MM.1S (cell line): ENCODE data around the gene GABRR1.

Experiments
- DNase-seq: peaks from one replicate; pipeline ENCODE4 v3.0.0-alpha.2; 2015
- H2AFZ ChIP-seq: fragments of 300-600 bp; sonication (generic); 2 replicates; pipeline ENCODE4 v1.6.0; 2016; ENCODE audit warnings: antibody characterized with exemption, low read length
- H3F3A ChIP-seq: fragments of 300-600 bp; sonication (generic); 2 replicates; pipeline ENCODE4 v1.6.1; 2016; ENCODE audit warnings: mild to moderate bottlenecking, antibody characterized with exemption, low read length, moderate library complexity, mixed read lengths; ENCODE audit not compliant: insufficient read depth
- H3K27ac ChIP-seq: fragments of 300-600 bp; sonication (generic); 2 replicates; pipeline ENCODE4 v1.5.1; 2016; ENCODE audit warnings: mild to moderate bottlenecking, low read length
- H3K27me3 ChIP-seq: fragments of 300-600 bp; sonication (generic); replicated peaks from 2 replicates; pipeline ENCODE4 v1.6.0; 2016; ENCODE audit warnings: low read length; ENCODE audit not compliant: insufficient read depth
- H3K36me3 ChIP-seq: fragments of 300-600 bp; sonication (generic); replicated peaks from 2 replicates; pipeline ENCODE4 v1.6.1; 2016; ENCODE audit warnings: mild to moderate bottlenecking, low read length, mixed read lengths; ENCODE audit not compliant: insufficient read depth
- H3K4me1 ChIP-seq: fragments of 300-600 bp; sonication (generic); 2 replicates; pipeline ENCODE4 v1.6.1; 2016; ENCODE audit warnings: low read length, mixed read lengths
- H3K4me2 ChIP-seq: fragments of 300-600 bp; sonication (generic); 2 replicates; pipeline ENCODE4 v1.6.0; 2016; ENCODE audit warnings: low read depth, low read length
- H3K4me3 ChIP-seq: fragments of 300-600 bp; sonication (generic); 2 replicates; pipeline ENCODE4 v1.5.1; 2016; ENCODE audit warnings: low read length, mixed read lengths
- H3K79me2 ChIP-seq: fragments of 300-600 bp; sonication (generic); 2 replicates; pipeline ENCODE4 v1.6.1; 2016; ENCODE audit warnings: mixed run types, low read length, mixed read lengths
- H3K9ac ChIP-seq: fragments of 300-600 bp; sonication (generic); 2 replicates; pipeline ENCODE4 v1.6.1; 2016; ENCODE audit warnings: low read length, mixed read lengths
- H3K9me2 ChIP-seq: fragments of 300-600 bp; sonication (generic); replicated peaks from 2 replicates; pipeline ENCODE4 v1.6.1; 2016; ENCODE audit warnings: mild to moderate bottlenecking, low read length, mixed read lengths; ENCODE audit not compliant: insufficient read depth
- H3K9me3 ChIP-seq: fragments of 300-600 bp; sonication (generic); replicated peaks from 2 replicates; pipeline ENCODE4 v1.6.1; 2016; ENCODE audit warnings: mild to moderate bottlenecking, low read length, mixed read lengths; ENCODE audit not compliant: insufficient read depth
- H4K20me1 ChIP-seq: fragments of 300-600 bp; sonication (generic); 2 replicates; pipeline ENCODE4 v1.6.1; 2016; ENCODE audit warnings: mild to moderate bottlenecking, low read length, moderate library complexity, mixed read lengths; ENCODE audit not compliant: insufficient read depth
- EZH2 ChIP-seq: fragments of 300-600 bp; sonication (generic); optimal IDR thresholded peaks from 2 replicates; pipeline ENCODE3; 2017; ENCODE audit warnings: low read depth, mild to moderate bottlenecking, antibody characterized with exemption, low read length, mixed read lengths
- EZH2phosphoT487 ChIP-seq: fragments of 300-600 bp; sonication (generic); IDR thresholded peaks from 2 replicates; pipeline ENCODE4 v1.6.1; 2018; ENCODE audit warnings: antibody characterized with exemption, low read length
- TF ChIP-seq, protein P1 (sequence below): fragments of 300-600 bp; sonication (generic); IDR thresholded peaks from 2 replicates; pipeline ENCODE4 v1.5.1; 2016; ENCODE audit warnings: antibody characterized with exemption, low read length, mixed read lengths

Gene GABRR1

GRCh38 chr6:89260310-89260709 is 43.2 kb upstream of the GABRR1 start:
- no peaks in the 10 kb centered on the region for H3K27me3 ChIP-seq
- no peaks in the 10 kb centered on the region for H4K20me1 ChIP-seq
- no peaks in the 10 kb centered on the region for H3K36me3 ChIP-seq
- H3K79me2 ChIP-seq = no peaks in the 10 kb centered on the region
- H3K4me1 ChIP-seq = 0 out of 2 replicates have a peak, but pooled peaks cover 11% of the 10 kb centered on the region
- TF ChIP-seq, protein P1, sequence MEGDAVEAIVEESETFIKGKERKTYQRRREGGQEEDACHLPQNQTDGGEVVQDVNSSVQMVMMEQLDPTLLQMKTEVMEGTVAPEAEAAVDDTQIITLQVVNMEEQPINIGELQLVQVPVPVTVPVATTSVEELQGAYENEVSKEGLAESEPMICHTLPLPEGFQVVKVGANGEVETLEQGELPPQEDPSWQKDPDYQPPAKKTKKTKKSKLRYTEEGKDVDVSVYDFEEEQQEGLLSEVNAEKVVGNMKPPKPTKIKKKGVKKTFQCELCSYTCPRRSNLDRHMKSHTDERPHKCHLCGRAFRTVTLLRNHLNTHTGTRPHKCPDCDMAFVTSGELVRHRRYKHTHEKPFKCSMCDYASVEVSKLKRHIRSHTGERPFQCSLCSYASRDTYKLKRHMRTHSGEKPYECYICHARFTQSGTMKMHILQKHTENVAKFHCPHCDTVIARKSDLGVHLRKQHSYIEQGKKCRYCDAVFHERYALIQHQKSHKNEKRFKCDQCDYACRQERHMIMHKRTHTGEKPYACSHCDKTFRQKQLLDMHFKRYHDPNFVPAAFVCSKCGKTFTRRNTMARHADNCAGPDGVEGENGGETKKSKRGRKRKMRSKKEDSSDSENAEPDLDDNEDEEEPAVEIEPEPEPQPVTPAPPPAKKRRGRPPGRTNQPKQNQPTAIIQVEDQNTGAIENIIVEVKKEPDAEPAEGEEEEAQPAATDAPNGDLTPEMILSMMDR = no peak
- no peak overlapping the region for H3K9ac ChIP-seq
- no peak overlapping the region for H2AFZ ChIP-seq
- no peaks in the 10 kb centered on the region for H3K9me2 ChIP-seq
- H3K4me3 ChIP-seq = no peak overlapping the region
- no peak for DNase-seq
- H3K27ac ChIP-seq = no peak overlapping the region
- no peak overlapping the region for H3K4me2 ChIP-seq
- no peaks in the 10 kb centered on the region for H3K9me3 ChIP-seq
- H3F3A ChIP-seq = no peaks in the 10 kb centered on the region

GRCh38 chr6:89258912-89259311 is 41.8 kb upstream of the GABRR1 start:
- H3K36me3 ChIP-seq = no peaks in the 10 kb centered on the region
- H3K4me2 ChIP-seq = no peak overlapping the region
- no peaks in the 10 kb centered on the region for H3K27me3 ChIP-seq
- no peak overlapping the region for H3K27ac ChIP-seq
- H3K4me1 ChIP-seq = 0 out of 2 replicates have a peak, but pooled peaks cover 12% of the 10 kb centered on the region
- no peak overlapping the region for H3K9ac ChIP-seq
- H3K9me2 ChIP-seq = no peaks in the 10 kb centered on the region
- no peak overlapping the region for H3K4me3 ChIP-seq
- no peak for DNase-seq
- no peak overlapping the region for H2AFZ ChIP-seq
- no peaks in the 10 kb centered on the region for H3K9me3 ChIP-seq
- H3K79me2 ChIP-seq = no peaks in the 10 kb centered on the region
- H3F3A ChIP-seq = no peaks in the 10 kb centered on the region
- TF ChIP-seq EZH2phosphoT487 (no peak), EZH2 (no peak)
- TF ChIP-seq, protein P1 = no peak
- no peaks in the 10 kb centered on the region for H4K20me1 ChIP-seq

- no peak overlapping the region for H2AFZ ChIP-seq
- H3F3A ChIP-seq = no peaks in the 10 kb centered on the region
- DNase-seq = no peak
- peaks cover 21% of the 10 kb centered on the region for H3K4me1 ChIP-seq
- no peak for TF ChIP-seq EZH2phosphoT487
- TF ChIP-seq, protein P1 = no peak
- no peak for TF ChIP-seq EZH2
- no peak overlapping the region for H3K4me3 ChIP-seq
- no peak overlapping the region for H3K27ac ChIP-seq
- no peaks in the 10 kb centered on the region for H3K79me2 ChIP-seq
- H3K27me3 ChIP-seq = no peaks in the 10 kb centered on the region
- no peaks in the 10 kb centered on the region for H3K9me2 ChIP-seq
- H3K9me3 ChIP-seq = no peaks in the 10 kb centered on the region
- no peaks in the 10 kb centered on the region for H4K20me1 ChIP-seq
- no peak overlapping the region for H3K9ac ChIP-seq
- no peaks in the 10 kb centered on the region for H3K36me3 ChIP-seq
- no peak overlapping the region for H3K4me2 ChIP-seq
These were observed 40.6 kb upstream of the GABRR1 start for GRCh38 chr6:89257781-89258180.
